ENCODE results near the gene OXCT2.

DNA sequence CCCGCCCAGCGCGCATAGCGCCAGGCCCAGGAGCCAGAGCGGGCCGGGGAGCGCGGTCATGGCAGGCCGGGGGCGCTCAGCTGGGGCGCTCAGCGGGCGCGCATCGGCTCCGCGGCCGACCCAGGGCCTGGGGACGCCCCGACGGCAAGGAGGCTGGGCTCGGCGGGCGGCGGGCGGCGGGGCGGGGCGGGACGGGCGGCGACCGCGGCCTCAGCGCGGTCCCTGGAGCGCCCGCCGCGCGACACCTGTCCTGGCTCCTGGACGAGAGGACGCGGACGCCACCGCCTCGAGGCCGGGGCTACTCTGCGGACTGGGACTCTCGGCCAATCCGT lies 17.2 kb upstream of the OXCT2 start:
- TF ChIP-seq, protein P1, sequence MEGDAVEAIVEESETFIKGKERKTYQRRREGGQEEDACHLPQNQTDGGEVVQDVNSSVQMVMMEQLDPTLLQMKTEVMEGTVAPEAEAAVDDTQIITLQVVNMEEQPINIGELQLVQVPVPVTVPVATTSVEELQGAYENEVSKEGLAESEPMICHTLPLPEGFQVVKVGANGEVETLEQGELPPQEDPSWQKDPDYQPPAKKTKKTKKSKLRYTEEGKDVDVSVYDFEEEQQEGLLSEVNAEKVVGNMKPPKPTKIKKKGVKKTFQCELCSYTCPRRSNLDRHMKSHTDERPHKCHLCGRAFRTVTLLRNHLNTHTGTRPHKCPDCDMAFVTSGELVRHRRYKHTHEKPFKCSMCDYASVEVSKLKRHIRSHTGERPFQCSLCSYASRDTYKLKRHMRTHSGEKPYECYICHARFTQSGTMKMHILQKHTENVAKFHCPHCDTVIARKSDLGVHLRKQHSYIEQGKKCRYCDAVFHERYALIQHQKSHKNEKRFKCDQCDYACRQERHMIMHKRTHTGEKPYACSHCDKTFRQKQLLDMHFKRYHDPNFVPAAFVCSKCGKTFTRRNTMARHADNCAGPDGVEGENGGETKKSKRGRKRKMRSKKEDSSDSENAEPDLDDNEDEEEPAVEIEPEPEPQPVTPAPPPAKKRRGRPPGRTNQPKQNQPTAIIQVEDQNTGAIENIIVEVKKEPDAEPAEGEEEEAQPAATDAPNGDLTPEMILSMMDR (IDR thresholded peaks at IDR 0.05), result no peak
- no peak for TF ChIP-seq EZH2 (IDR thresholded peaks at IDR 0.05; ENCODE audit: borderline replicate concordance, insufficient read depth, low read depth, low read length, poor library complexity, severe bottlenecking)
